Sigmoid colon (tissue), 7 donors: ENCODE data around the gene KCNE1. TPM values are rescaled to one million over a fixed set of nuclear protein-coding genes. Genes with fewer than 3 reads are reported as not detected.
"Not testable (repeated sequence)": the region's sequence is repeated elsewhere in the genome, so short reads cannot be mapped to it uniquely, and the experiment has no call there.

Experiments
- DNase-seq: peaks from one replicate; pipeline ENCODE4 v3.0.0-alpha.2; 2019
- H3K27ac ChIP-seq, 4 donors: fragments of 200-600 bp; sonication (generic); one replicate each; pipeline ENCODE4 v1.5.1; 2016 to 2019; ENCODE audit warnings: mild to moderate bottlenecking in 1 of 4
- H3K27me3 ChIP-seq, 3 donors: fragments of 200-600 bp; sonication (generic); one replicate each; pipeline ENCODE4 v1.5.1; 2019; ENCODE audit warnings: mild to moderate bottlenecking in 1 of 3
- H3K36me3 ChIP-seq, 4 donors: fragments of 200-600 bp; sonication (generic); one replicate each; pipeline ENCODE4 v1.5.1; 2016 to 2019
- H3K4me1 ChIP-seq, 4 donors: fragments of 200-600 bp; sonication (generic); one replicate each; pipeline ENCODE4 v1.5.1; 2017 to 2019
- H3K4me3 ChIP-seq, 4 donors: fragments of 200-600 bp; sonication (generic); one replicate each; pipeline ENCODE4 v1.5.1; 2017 to 2019; ENCODE audit warnings: mild to moderate bottlenecking in 2 of 4, moderate library complexity in 1 of 4
- H3K9me3 ChIP-seq, 4 donors: fragments of 200-600 bp in 3 of 4; sonication (generic) in 3 of 4; one replicate each; pipeline versions ENCODE4 v1.5.1 to v1.6.1; 2013 to 2019
- WGBS, 2 donors: extraction: QIAGEN DNeasy Blood & Tissue Kit; methylation state at CpG; one replicate each; pipeline ENCODE4 v1.1.7; 2013; 5-methylcytosine and 5-hydroxymethylcytosine counted together
- intact Hi-C: fragments of 100-400 bp; cut with DNase I; formaldehyde crosslinking; loops from one replicate; pipeline ENCODE4 v1.15.1; 2023
- polyA plus RNA-seq, 3 donors: library from polyadenylated mRNA; stranded (reverse); fragments of 200-250 nt; gene quantifications; one replicate each; pipeline ENCODE4 v1.2.3, GENCODE V29; 2013
- total RNA-seq, 4 donors: library from RNA; depleted of rRNA; stranded (reverse); fragments of >200 nt; gene quantifications; one replicate each; pipeline ENCODE4 v1.1.0, GENCODE V29; 2016
- donor health status: healthy with polysubstance abuse.
- donor health status: Bipolar disorder and iron deficiency.
- donor health status: healthy.

The KCNE1 gene
- total and polyA plus RNA-seq, 7 donors: 0.60 to 7.2 (median 2.3) TPM; not detected in 1

GRCh38 chr21:34447018-34447417, 65.0 kb downstream of the KCNE1 start:
- intact Hi-C loops, H3K4me1 ChIP-seq, H3K4me3 ChIP-seq, H3K36me3 ChIP-seq, H3K27ac ChIP-seq, H3K9me3 ChIP-seq, DNase-seq, H3K27me3 ChIP-seq: not testable (repeated sequence)
- no CpG with 5 or more reads among the region's 8 CpGs for WGBS, 2 donors

GRCh38 chr21:34443486-34443885, 68.5 kb downstream of the KCNE1 start:
- DNase-seq, H3K4me1 ChIP-seq, intact Hi-C loops, H3K27ac ChIP-seq, H3K4me3 ChIP-seq, H3K36me3 ChIP-seq, H3K9me3 ChIP-seq, H3K27me3 ChIP-seq: not testable (repeated sequence)
- no CpG with 5 or more reads among the region's 4 CpGs for WGBS, 2 donors

- DNase-seq, H3K27me3 ChIP-seq, H3K27ac ChIP-seq, H3K4me3 ChIP-seq, H3K36me3 ChIP-seq, H3K9me3 ChIP-seq, intact Hi-C loops, H3K4me1 ChIP-seq: not testable (repeated sequence)
- no CpG with 5 or more reads among the region's 5 CpGs for WGBS, 2 donors
Observed at GRCh38 chr21:34429710-34430109, 82.3 kb downstream of the KCNE1 start.

GRCh38 chr21:34428441-34428840, 83.6 kb downstream of the KCNE1 start:
- H3K36me3 ChIP-seq, H3K4me1 ChIP-seq, H3K4me3 ChIP-seq, DNase-seq, H3K9me3 ChIP-seq, H3K27me3 ChIP-seq, intact Hi-C loops, H3K27ac ChIP-seq: not testable (repeated sequence)
- WGBS, 2 donors: no CpG with 5 or more reads among the region's 6 CpGs

GRCh38 chr21:34427339-34427738, 84.7 kb downstream of the KCNE1 start:
- DNase-seq, intact Hi-C loops, H3K9me3 ChIP-seq, H3K4me1 ChIP-seq, H3K36me3 ChIP-seq, H3K27ac ChIP-seq, H3K4me3 ChIP-seq, H3K27me3 ChIP-seq: not testable (repeated sequence)
- WGBS, 2 donors: no CpG with 5 or more reads among the region's 8 CpGs

- H3K9me3 ChIP-seq, H3K4me1 ChIP-seq, DNase-seq, H3K27ac ChIP-seq, H3K36me3 ChIP-seq, H3K27me3 ChIP-seq, intact Hi-C loops, H3K4me3 ChIP-seq: not testable (repeated sequence)
- no CpG with 5 or more reads among the region's 4 CpGs for WGBS, 2 donors
Observed at GRCh38 chr21:34423805-34424204, 88.2 kb downstream of the KCNE1 start, which contains the start of gene SMIM34. SMIM34 (minus strand) TSS chr21:34423951; CDS start chr21:34423839, 112 bp downstream.

GRCh38 chr21:34417448-34418077, 94.4 kb downstream of the KCNE1 start:
- H3K27me3 ChIP-seq, H3K36me3 ChIP-seq, intact Hi-C loops, H3K4me3 ChIP-seq, H3K9me3 ChIP-seq, H3K27ac ChIP-seq, DNase-seq, H3K4me1 ChIP-seq: not testable (repeated sequence)
- no CpG with 5 or more reads among the region's 5 CpGs for WGBS, 2 donors

GRCh38 chr21:34407294-34407693, 104.7 kb downstream of the KCNE1 start:
- H3K36me3 ChIP-seq, H3K4me3 ChIP-seq, H3K27me3 ChIP-seq, DNase-seq, H3K4me1 ChIP-seq, H3K27ac ChIP-seq, intact Hi-C loops, H3K9me3 ChIP-seq: not testable (repeated sequence)
- no CpG with 5 or more reads among the region's 9 CpGs for WGBS, 2 donors

GRCh38 chr21:34406676-34407075, 105.3 kb downstream of the KCNE1 start:
- H3K27ac ChIP-seq, H3K4me3 ChIP-seq, H3K4me1 ChIP-seq, intact Hi-C loops, H3K36me3 ChIP-seq, H3K27me3 ChIP-seq, H3K9me3 ChIP-seq, DNase-seq: not testable (repeated sequence)
- no CpG with 5 or more reads among the region's 2 CpGs for WGBS, 2 donors

- DNase-seq, H3K27ac ChIP-seq, intact Hi-C loops: not testable (repeated sequence)
Observed at GRCh38 chr21:34406102-34406501, 105.9 kb downstream of the KCNE1 start.

GRCh38 chr21:34405686-34406085, 106.3 kb downstream of the KCNE1 start:
- intact Hi-C loops, H3K4me3 ChIP-seq, H3K4me1 ChIP-seq, H3K27ac ChIP-seq, H3K9me3 ChIP-seq, DNase-seq, H3K27me3 ChIP-seq, H3K36me3 ChIP-seq: not testable (repeated sequence)
- WGBS, 2 donors: no CpG with 5 or more reads among the region's 2 CpGs

More at GRCh38 chr21:34406102-34406501, 105.9 kb downstream of the KCNE1 start:
- not testable (repeated sequence) for H3K27me3 ChIP-seq, H3K4me1 ChIP-seq, H3K9me3 ChIP-seq, H3K36me3 ChIP-seq, H3K4me3 ChIP-seq
- no CpG with 5 or more reads among the region's 6 CpGs for WGBS, 2 donors

- no CpG with 5 or more reads among the region's 5 CpGs for WGBS, 2 donors
- intact Hi-C loops, H3K36me3 ChIP-seq, DNase-seq, H3K27me3 ChIP-seq, H3K4me1 ChIP-seq, H3K9me3 ChIP-seq, H3K4me3 ChIP-seq, H3K27ac ChIP-seq: not testable (repeated sequence)
Observed at GRCh38 chr21:34404742-34405141, 107.3 kb downstream of the KCNE1 start.

GRCh38 chr21:34400522-34400921, 111.5 kb downstream of the KCNE1 start:
- DNase-seq, H3K4me3 ChIP-seq, intact Hi-C loops, H3K27me3 ChIP-seq, H3K36me3 ChIP-seq, H3K4me1 ChIP-seq, H3K9me3 ChIP-seq, H3K27ac ChIP-seq: not testable (repeated sequence)
- WGBS, 2 donors: no CpG with 5 or more reads among the region's 5 CpGs
